Common myeloid progenitor, CD34-positive (primary cell): ENCODE data around the gene EIF1B.

Experiments
- CTCF ChIA-PET: fragments of 350-600 bp; sonication (Branson Sonifier 250); formaldehyde crosslinking; loops from one replicate; lab custom pipeline; 2021; ENCODE audit warnings: antibody characterized with exemption; lab: Charles Lee
- POLR2A ChIA-PET: fragments of 350-600 bp; sonication (Branson Sonifier 250); formaldehyde crosslinking; loops from one replicate; lab custom pipeline; 2021; ENCODE audit warnings: antibody characterized with exemption; lab: Charles Lee
- DNase-seq, 3 donors: peaks; one replicate each; pipeline versions ENCODE4 v3.0.0 to v3.0.0-alpha.2; 2013
- H3K27ac ChIP-seq, 2 experiments: 1 replicate in 1 of 2; 2 replicates in 1 of 2; pipeline ENCODE4 v1.7.0; 2013; ENCODE audit warnings: inconsistent platforms in 2 of 2, low read length in 2 of 2, mild to moderate bottlenecking in 2 of 2, low read depth in 1 of 2, moderate library complexity in 1 of 2; ENCODE audit not compliant: severe bottlenecking in 2 of 2, insufficient read depth in 1 of 2, poor library complexity in 1 of 2
- H3K27me3 ChIP-seq, 5 experiments: replicated peaks in 2 of 5; 1 replicate in 3 of 5; 2 replicates in 2 of 5; pipeline versions ENCODE4 v1.6.1 to v1.7.0; 2013; ENCODE audit warnings: low read length in 4 of 5, mild to moderate bottlenecking in 2 of 5, moderate library complexity in 2 of 5, inconsistent platforms in 1 of 5; ENCODE audit not compliant: insufficient read depth in 5 of 5, control insufficient read depth in 4 of 5
- H3K36me3 ChIP-seq, 4 experiments: 1 replicate in 2 of 4; 2 replicates in 2 of 4; pipeline versions ENCODE4 v1.6.1 to v1.7.0; 2013; ENCODE audit warnings: low read length in 3 of 4, control low read depth in 1 of 4, mild to moderate bottlenecking in 1 of 4; ENCODE audit not compliant: control insufficient read depth in 4 of 4, insufficient read depth in 4 of 4
- H3K4me1 ChIP-seq, 4 experiments: 1 replicate in 3 of 4; 2 replicates in 1 of 4; pipeline versions ENCODE4 v1.6.1 to v1.7.1; 2013; ENCODE audit warnings: low read length in 3 of 4, mild to moderate bottlenecking in 3 of 4, control low read depth in 1 of 4, inconsistent platforms in 1 of 4, moderate library complexity in 1 of 4; ENCODE audit not compliant: control insufficient read depth in 4 of 4, insufficient read depth in 4 of 4; ENCODE audit errors: control extremely low read depth in 1 of 4
- H3K4me3 ChIP-seq, 7 experiments: 1 replicate in 4 of 7; 2 replicates in 3 of 7; pipeline versions ENCODE4 v1.5.1 to v1.7.0; 2013; ENCODE audit warnings: mild to moderate bottlenecking in 7 of 7, low read length in 6 of 7, moderate library complexity in 6 of 7, inconsistent platforms in 2 of 7, low read depth in 2 of 7, control low read depth in 1 of 7; ENCODE audit not compliant: insufficient read depth in 4 of 7, control insufficient read depth in 1 of 7; ENCODE audit errors: extremely low read depth in 1 of 7
- H3K9me3 ChIP-seq, 5 experiments: 1 replicate in 4 of 5; 2 replicates in 1 of 5; pipeline versions ENCODE4 v1.6.1 to v1.7.1; 2013; ENCODE audit warnings: low read length in 4 of 5, mild to moderate bottlenecking in 2 of 5, inconsistent platforms in 1 of 5, low read depth in 1 of 5, moderate library complexity in 1 of 5; ENCODE audit not compliant: control insufficient read depth in 4 of 5, insufficient read depth in 2 of 5; ENCODE audit errors: control extremely low read depth in 1 of 5
- WGBS: methylation state at CpG from one replicate; pipeline ENCODE4 v1.1.5; 2013; ENCODE audit not compliant: insufficient coverage; 5-methylcytosine and 5-hydroxymethylcytosine counted together

Gene EIF1B

GRCh38 chr3:40328374-40328773, 18.9 kb downstream of the EIF1B start:
- POLR2A ChIA-PET: no interaction called here
- Histone ChIP-seq H3K4me3 (no peak overlapping the region), H3K27me3 (no peaks in the 10 kb centered on the region), H3K9me3 (no peaks in the 10 kb centered on the region), H3K36me3 (no peaks in the 10 kb centered on the region), H3K4me1 (no peaks in the 10 kb centered on the region), H3K27ac (no peak overlapping the region)
- CTCF ChIA-PET: interaction anchor here (0.8 to 4.0 kb wide), 10 partner anchors 9 to 1554 kb away, joined by 3 to 15 read pairs (median 3); partner anchors contain the start of gene CTNNB1
- no peak for DNase-seq
- 86% methylated on average over 2 of the region's 5 CpGs for WGBS

GRCh38 chr3:40329071-40329470, 19.6 kb downstream of the EIF1B start:
- Histone ChIP-seq H3K4me3 (no peak overlapping the region), H3K27me3 (no peaks in the 10 kb centered on the region), H3K27ac (no peak overlapping the region), H3K4me1 (no peaks in the 10 kb centered on the region), H3K9me3 (no peaks in the 10 kb centered on the region), H3K36me3 (no peaks in the 10 kb centered on the region)
- 100% methylated on average over 4 of the region's 4 CpGs for WGBS
- DNase-seq: no peak
- POLR2A ChIA-PET: no interaction called here
- CTCF ChIA-PET: interaction anchor here (1.0 to 4.0 kb wide), 7 partner anchors 8 to 253 kb away, joined by 3 to 15 read pairs (median 4); no protein-coding TSS in a partner anchor

DNA sequence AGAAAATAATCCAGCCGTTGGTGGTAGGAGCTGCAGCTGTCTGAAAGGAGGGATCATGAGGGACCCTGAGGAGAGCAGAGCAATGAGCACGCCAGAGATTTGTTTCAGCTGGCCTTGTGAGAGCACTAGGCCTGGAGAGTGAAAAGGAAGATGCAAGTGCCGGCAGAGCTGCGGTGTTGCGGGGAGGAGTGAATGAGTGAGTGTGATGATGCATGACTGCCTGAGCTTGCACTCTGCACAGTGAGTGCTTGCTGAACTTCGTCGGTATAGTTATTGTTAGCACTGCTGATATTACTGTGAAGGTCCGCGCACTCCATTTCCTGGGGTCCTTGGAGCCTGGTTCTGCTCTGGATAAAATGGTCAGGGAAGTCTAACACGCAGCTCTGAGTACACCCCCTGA, 23.2 kb downstream of the EIF1B start:
- Histone ChIP-seq H3K4me1 (no peaks in the 10 kb centered on the region), H3K27me3 (no peaks in the 10 kb centered on the region), H3K4me3 (no peak overlapping the region), H3K27ac (no peak overlapping the region), H3K9me3 (no peaks in the 10 kb centered on the region), H3K36me3 (no peaks in the 10 kb centered on the region)
- DNase-seq: no peak
- WGBS: 97% methylated on average over 10 of the region's 10 CpGs
- CTCF ChIA-PET: no interaction called here
- POLR2A ChIA-PET: no interaction called here

DNA sequence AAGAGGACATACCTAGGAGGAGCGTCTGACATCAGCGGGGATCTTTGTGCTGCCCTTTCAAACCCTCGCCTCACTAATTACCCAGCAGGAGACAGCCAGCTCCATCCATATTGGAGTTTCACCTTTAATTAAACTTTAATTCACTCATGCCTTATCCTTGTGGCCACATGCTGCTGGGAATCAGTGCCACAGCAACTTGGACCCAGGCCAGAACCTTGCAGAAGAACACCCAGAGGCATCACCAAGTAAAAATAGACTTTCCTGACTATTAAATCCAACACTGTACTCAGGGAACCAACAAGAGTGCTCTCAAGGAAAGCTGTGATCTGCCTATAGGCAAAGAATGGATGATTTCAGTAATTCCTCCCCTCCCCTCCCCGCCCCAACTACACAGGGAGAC, 23.9 kb downstream of the EIF1B start:
- ChIA-PET CTCF (no interaction called here), POLR2A (no interaction called here)
- no peaks in the 10 kb centered on the region for H3K4me1 ChIP-seq
- 96% methylated on average over 3 of the region's 4 CpGs for WGBS
- no peaks in the 10 kb centered on the region for H3K27me3 ChIP-seq
- H3K36me3 ChIP-seq: no peaks in the 10 kb centered on the region
- DNase-seq: no peak
- H3K9me3 ChIP-seq: no peaks in the 10 kb centered on the region
- no peak overlapping the region for H3K4me3 ChIP-seq
- H3K27ac ChIP-seq: no peak overlapping the region

- no peak for DNase-seq
- Histone ChIP-seq H3K4me3 (no peak overlapping the region), H3K9me3 (no peaks in the 10 kb centered on the region), H3K27ac (no peak overlapping the region), H3K4me1 (no peaks in the 10 kb centered on the region), H3K36me3 (no peaks in the 10 kb centered on the region), H3K27me3 (no peaks in the 10 kb centered on the region)
- POLR2A ChIA-PET: no interaction called here
- CTCF ChIA-PET: interaction anchor here (0.9 to 1.5 kb wide), 2 partner anchors 16 to 1546 kb away, joined by 3 read pairs; no protein-coding TSS in a partner anchor
- 67% methylated on average over 1 of the region's 4 CpGs for WGBS
Measured at GRCh38 chr3:40333852-40334251, 24.3 kb downstream of the EIF1B start.

DNA sequence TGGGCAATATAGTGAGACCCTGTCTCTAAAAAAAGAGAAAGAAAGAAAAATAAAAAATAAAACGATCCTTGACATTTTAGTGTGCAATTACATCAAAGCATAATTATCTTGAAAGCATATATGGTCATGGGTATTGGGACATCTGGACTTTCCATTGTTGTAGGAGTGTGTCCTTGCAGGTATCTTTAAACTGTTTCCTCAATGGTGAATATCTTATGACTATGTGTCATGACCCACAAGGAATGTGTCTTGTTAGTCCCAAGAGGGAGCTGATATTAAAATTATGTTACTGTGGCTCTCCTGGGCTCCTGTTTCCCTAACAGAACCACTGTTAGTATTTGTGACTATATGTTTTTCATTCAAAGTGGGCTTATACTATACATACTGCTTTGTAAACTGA, 26.6 kb downstream of the EIF1B start:
- H3K9me3 ChIP-seq: no peaks in the 10 kb centered on the region
- H3K4me3 ChIP-seq: no peak overlapping the region
- whole genome bisulfite sequencing: 100% methylated on average over 1 of the region's 1 CpG
- no peaks in the 10 kb centered on the region for H3K36me3 ChIP-seq
- no peaks in the 10 kb centered on the region for H3K4me1 ChIP-seq
- DNase-seq: no peak
- ChIA-PET POLR2A (no interaction called here), CTCF (no interaction called here)
- H3K27me3 ChIP-seq: no peaks in the 10 kb centered on the region
- no peak overlapping the region for H3K27ac ChIP-seq

DNA sequence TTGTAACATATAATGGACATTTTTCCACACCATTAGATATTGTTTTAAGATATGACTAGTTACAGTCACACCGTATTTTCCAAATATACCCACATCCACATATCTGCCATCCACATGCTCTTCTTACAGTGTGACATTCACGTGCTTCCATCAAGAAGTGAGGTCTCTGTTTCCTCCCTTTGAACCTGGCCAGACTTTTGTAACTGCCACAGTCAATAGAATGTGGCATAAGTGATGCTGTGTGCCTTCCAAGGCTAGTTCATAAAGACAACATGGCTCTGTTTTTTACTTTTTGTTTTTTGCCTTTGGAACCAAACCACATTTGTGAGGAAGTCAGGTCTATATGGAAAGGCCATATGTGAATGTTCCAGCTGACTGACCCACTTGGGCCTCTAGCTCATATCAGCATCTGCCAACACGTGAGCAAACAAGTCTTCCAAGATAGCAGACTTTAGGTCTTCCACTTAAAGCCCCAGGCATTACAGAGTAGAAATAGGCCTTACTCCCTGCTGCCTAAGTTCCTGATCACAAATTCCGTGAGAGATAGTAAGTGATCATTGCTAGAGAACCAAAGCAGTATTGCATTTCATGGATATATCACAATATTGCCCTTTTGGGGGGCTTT, 27.1 kb downstream of the EIF1B start:
- ChIA-PET POLR2A (no interaction called here), CTCF (interaction anchor here (0.9 to 1.0 kb wide), 2 partner anchors 8 to 10 kb away, joined by 3 read pairs; no protein-coding TSS in a partner anchor)
- no peaks in the 10 kb centered on the region for H3K9me3 ChIP-seq
- no peaks in the 10 kb centered on the region for H3K36me3 ChIP-seq
- no peaks in the 10 kb centered on the region for H3K27me3 ChIP-seq
- H3K4me3 ChIP-seq: no peak overlapping the region
- no peak overlapping the region for H3K27ac ChIP-seq
- DNase-seq: no peak
- H3K4me1 ChIP-seq: no peaks in the 10 kb centered on the region
- WGBS: 88% methylated on average over 2 of the region's 4 CpGs
